ENCODE data around the gene ADAM12. TPM values are rescaled to one million over a fixed set of nuclear protein-coding genes. Genes with fewer than 3 reads are reported as not detected.

ADAM12 gene
- total RNA-seq, 2 donors from 2014 or later, result 0.14 to 1.9 TPM

DNA sequence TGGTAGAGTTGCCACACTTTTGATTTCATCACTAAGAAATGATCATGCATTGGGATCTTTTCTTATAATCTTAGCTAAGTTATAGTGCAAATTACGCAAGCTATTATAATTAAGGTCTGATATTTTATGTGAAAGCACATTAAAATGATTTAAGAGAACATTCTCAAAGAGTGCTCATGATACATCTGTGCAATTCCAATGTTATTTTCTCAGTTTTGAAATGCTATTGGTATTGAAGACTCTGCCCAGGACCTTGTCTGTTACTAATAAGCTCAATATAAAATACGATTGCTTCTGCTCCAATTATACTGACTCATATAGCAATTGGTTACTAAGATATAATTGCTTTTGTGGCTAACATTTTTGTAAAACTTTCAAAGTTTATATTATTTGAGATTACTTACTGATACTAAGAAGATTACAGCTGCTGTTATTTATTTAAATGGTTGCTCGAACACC, 180.9 kb downstream of the ADAM12 start:
- H3K9me3 ChIP-seq, result no peaks in the 10 kb centered on the region
- DNase-seq (ENCODE audit: low spot score), result no peak
- WGBS, result 79% methylated on average over 3 of the region's 3 CpGs
- intact Hi-C loops (cut with DNase I), result no loop called here
- H3K36me3 ChIP-seq, result no peaks in the 10 kb centered on the region
- no peak overlapping the region for H3K4me3 ChIP-seq
- no peaks in the 10 kb centered on the region for H3K27me3 ChIP-seq (replicated peaks; ENCODE audit: insufficient read depth)
- no peak for TF ChIP-seq POLR2A (IDR thresholded peaks at IDR 0.05)
- TF ChIP-seq, protein P1, sequence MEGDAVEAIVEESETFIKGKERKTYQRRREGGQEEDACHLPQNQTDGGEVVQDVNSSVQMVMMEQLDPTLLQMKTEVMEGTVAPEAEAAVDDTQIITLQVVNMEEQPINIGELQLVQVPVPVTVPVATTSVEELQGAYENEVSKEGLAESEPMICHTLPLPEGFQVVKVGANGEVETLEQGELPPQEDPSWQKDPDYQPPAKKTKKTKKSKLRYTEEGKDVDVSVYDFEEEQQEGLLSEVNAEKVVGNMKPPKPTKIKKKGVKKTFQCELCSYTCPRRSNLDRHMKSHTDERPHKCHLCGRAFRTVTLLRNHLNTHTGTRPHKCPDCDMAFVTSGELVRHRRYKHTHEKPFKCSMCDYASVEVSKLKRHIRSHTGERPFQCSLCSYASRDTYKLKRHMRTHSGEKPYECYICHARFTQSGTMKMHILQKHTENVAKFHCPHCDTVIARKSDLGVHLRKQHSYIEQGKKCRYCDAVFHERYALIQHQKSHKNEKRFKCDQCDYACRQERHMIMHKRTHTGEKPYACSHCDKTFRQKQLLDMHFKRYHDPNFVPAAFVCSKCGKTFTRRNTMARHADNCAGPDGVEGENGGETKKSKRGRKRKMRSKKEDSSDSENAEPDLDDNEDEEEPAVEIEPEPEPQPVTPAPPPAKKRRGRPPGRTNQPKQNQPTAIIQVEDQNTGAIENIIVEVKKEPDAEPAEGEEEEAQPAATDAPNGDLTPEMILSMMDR (IDR thresholded peaks at IDR 0.05), result no peak
- TF ChIP-seq POLR2AphosphoS5 (IDR thresholded peaks at IDR 0.05), result no peak
- no peak overlapping the region for H3K27ac ChIP-seq
- H3K4me1 ChIP-seq (replicated peaks), result no peaks in the 10 kb centered on the region

DNA sequence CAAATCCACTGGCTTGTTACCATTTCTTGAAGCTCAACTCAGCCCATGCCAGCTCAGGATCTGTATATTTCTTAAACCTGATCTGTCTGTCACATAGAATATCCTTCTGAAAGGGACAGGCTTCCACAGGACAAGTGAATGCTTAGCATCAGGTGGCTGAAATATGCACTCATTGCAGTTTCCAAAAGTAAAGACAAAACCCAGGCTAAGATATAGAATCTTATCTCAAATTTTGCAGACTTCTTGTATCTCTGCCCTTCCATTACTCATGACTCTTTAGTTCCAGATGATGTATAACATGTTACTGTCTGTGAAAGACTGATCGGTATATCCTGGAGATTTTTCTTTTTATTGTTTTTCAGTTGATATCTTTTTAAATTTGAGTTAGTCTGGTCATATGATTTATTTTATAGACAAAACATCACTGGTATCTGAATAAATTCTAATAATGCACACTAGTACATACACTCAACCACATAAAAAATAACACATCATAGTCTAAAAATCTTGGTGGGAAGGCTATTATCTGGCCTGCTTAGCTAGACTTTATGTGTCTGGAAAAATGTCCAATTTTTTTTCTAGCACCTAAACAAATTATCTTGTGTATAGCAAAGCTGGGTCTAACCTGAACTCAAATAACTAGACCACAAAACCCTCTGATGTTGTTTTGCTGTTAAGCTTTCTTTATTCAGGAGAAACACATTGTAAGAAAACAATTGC, 182.6 kb downstream of the ADAM12 start:
- Histone ChIP-seq H3K27me3 (replicated peaks; ENCODE audit: insufficient read depth) (no peaks in the 10 kb centered on the region), H3K9me3 (no peaks in the 10 kb centered on the region), H3K4me3 (no peak overlapping the region), H3K36me3 (no peaks in the 10 kb centered on the region), H3K27ac (no peak overlapping the region), H3K4me1 (replicated peaks) (no peaks in the 10 kb centered on the region)
- TF ChIP-seq POLR2A (IDR thresholded peaks at IDR 0.05) (no peak), POLR2AphosphoS5 (IDR thresholded peaks at IDR 0.05) (no peak)
- TF ChIP-seq, protein P1 (IDR thresholded peaks at IDR 0.05), result no peak
- DNase-seq (ENCODE audit: low spot score), result no peak
- WGBS, result 100% methylated on average over 1 of the region's 1 CpG
- intact Hi-C loops (cut with DNase I), result no loop called here

DNA sequence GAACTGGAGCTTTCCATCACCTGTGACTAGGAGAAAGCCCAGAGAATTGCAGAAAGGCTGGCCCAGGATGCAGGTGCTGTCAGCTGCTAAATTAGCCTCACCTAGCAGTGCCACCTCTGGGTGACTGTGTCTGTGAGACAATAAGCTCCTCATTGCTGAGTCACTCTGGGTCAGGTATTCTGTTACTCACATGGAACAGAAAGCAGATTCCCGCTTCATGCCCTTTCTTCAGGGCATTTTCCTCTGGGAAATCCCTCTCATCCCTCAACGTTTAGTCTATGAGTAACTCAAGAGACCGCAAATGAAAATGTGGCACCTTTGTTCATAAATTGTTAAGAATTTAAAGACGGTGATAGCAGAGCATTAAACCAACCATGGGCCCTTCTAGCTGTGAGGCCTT, 184.0 kb downstream of the ADAM12 start:
- intact Hi-C loops (cut with DNase I), result no loop called here
- DNase-seq (ENCODE audit: low spot score), result no peak
- WGBS, result 86% methylated on average over 4 of the region's 4 CpGs

DNA sequence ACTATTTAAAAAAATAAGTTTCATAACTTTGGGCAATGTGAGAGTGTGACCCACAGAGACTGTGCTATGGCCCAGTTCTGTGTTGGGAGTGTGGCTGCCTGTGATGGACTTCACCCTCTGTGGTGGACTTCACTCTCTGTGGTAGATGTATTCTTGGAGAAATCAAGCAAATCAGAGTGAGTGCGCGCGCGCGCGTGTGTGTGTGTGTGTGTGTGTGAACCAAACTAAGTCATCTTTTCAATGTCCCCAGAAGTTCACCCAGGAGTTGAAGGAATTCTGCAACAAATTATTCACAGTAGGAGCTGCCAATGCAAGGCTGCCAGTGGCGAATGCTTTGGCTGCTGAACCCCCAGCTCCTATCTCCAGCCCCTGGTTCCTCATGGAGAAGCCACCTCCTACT, 184.5 kb downstream of the ADAM12 start:
- WGBS, result 90% methylated on average over 7 of the region's 7 CpGs
- Histone ChIP-seq H3K9me3 (no peaks in the 10 kb centered on the region), H3K36me3 (no peaks in the 10 kb centered on the region), H3K27me3 (replicated peaks; ENCODE audit: insufficient read depth) (no peaks in the 10 kb centered on the region), H3K4me1 (replicated peaks) (no peaks in the 10 kb centered on the region), H3K4me3 (no peak overlapping the region), H3K27ac (no peak overlapping the region)
- no peak for TF ChIP-seq POLR2AphosphoS5 (IDR thresholded peaks at IDR 0.05)
- TF ChIP-seq, protein P1 (IDR thresholded peaks at IDR 0.05), result no peak
- no peak for TF ChIP-seq POLR2A (IDR thresholded peaks at IDR 0.05)
- DNase-seq (ENCODE audit: low spot score), result no peak
- intact Hi-C loops (cut with DNase I), result no loop called here

More for the DNA sequence above, 184.0 kb downstream of the ADAM12 start:
- TF ChIP-seq POLR2AphosphoS5 (IDR thresholded peaks at IDR 0.05), result no peak
- TF ChIP-seq POLR2A (IDR thresholded peaks at IDR 0.05), result no peak
- TF ChIP-seq, protein P1 (IDR thresholded peaks at IDR 0.05), result no peak
- Histone ChIP-seq H3K27me3 (replicated peaks; ENCODE audit: insufficient read depth) (no peaks in the 10 kb centered on the region), H3K4me1 (replicated peaks) (no peaks in the 10 kb centered on the region), H3K27ac (no peak overlapping the region), H3K4me3 (no peak overlapping the region), H3K36me3 (no peaks in the 10 kb centered on the region), H3K9me3 (no peaks in the 10 kb centered on the region)

DNA sequence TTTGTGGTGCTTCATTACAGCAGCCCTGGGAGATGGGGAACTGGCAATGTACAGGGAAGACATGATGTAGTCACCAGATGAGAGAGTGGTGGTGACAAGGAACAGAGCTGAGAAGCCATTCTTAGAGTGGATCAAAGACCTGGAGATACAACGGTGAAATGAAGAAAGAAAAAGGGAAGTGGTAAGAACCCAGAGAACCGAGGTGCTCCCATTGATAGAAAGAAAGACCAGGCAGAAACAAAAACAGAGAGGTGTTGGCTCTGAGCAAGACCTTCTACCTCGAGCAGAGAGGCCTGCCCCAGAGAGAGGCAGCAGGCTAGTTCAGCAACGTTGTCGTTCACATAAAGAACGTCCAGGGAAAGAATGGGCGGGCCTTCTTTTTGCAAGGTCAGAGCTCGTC, 186.7 kb downstream of the ADAM12 start:
- intact Hi-C loops (cut with DNase I), result no loop called here
- WGBS, result 77% methylated on average over 8 of the region's 8 CpGs
- Histone ChIP-seq H3K9me3 (no peaks in the 10 kb centered on the region), H3K4me1 (replicated peaks) (no peaks in the 10 kb centered on the region), H3K4me3 (no peak overlapping the region), H3K36me3 (no peaks in the 10 kb centered on the region), H3K27me3 (replicated peaks; ENCODE audit: insufficient read depth) (no peaks in the 10 kb centered on the region), H3K27ac (no peak overlapping the region)
- TF ChIP-seq, protein P1 (IDR thresholded peaks at IDR 0.05), result no peak
- no peak for TF ChIP-seq POLR2AphosphoS5 (IDR thresholded peaks at IDR 0.05)
- TF ChIP-seq POLR2A (IDR thresholded peaks at IDR 0.05), result no peak
- no peak for DNase-seq (ENCODE audit: low spot score)

Data from prostate gland (tissue), 2 donors.